IMR-90 (cell line): Measurements from ENCODE around the gene MAPKAP1. TPM values are rescaled to one million over a fixed set of nuclear protein-coding genes. Genes with fewer than 3 reads are reported as not detected.

Source experiments
- ATAC-seq: fragments of 200-7000 bp; cut with Tn5 transposase; 2 replicates; pipeline ENCODE4 v1.9.1; 2020; ENCODE audit warnings: low read depth, mild to moderate bottlenecking, moderate library complexity
- BruUV-seq: library from RNA; stranded (reverse); fragments of 400-500 nt; replicated peaks from 2 replicates; lab custom pipeline; 2021; lab: Mats Ljungman, UMichigan
- CTCF ChIA-PET: fragments of 300-600 bp; formaldehyde crosslinking; extraction: SDS; loops from one replicate; lab custom pipeline; 2021; ENCODE audit warnings: antibody characterized with exemption; lab: Yijun Ruan, JAX
- POLR2A ChIA-PET: fragments of 300-600 bp; sonication (Branson Sonifier 250); formaldehyde crosslinking; loops from one replicate; lab custom pipeline; 2022; ENCODE audit warnings: antibody characterized with exemption; ENCODE audit not compliant: unreplicated experiment; lab: Charles Lee
- DNase-seq: peaks from one replicate; pipeline ENCODE4 v3.0.0; 2013
- H2AFZ ChIP-seq: replicated peaks from 2 replicates; pipeline ENCODE3; 2013; ENCODE audit warnings: low read length, mild to moderate bottlenecking; ENCODE audit not compliant: poor library complexity
- H2AK5ac ChIP-seq: 2 replicates; pipeline ENCODE4 v1.6.1; 2013; ENCODE audit warnings: low read depth, low read length, inconsistent platforms
- H2AK9ac ChIP-seq: replicated peaks from 2 replicates; pipeline ENCODE3; 2013; ENCODE audit warnings: mild to moderate bottlenecking, low read depth, low read length, moderate library complexity; ENCODE audit not compliant: poor library complexity
- H2BK120ac ChIP-seq: 2 replicates; pipeline ENCODE4 v1.6.1; 2013; ENCODE audit warnings: low read depth, low read length, inconsistent platforms
- H2BK15ac ChIP-seq: 3 replicates; pipeline ENCODE4 v1.6.1; 2013; ENCODE audit warnings: low read depth, low read length, inconsistent platforms
- H2BK20ac ChIP-seq: 2 replicates; pipeline ENCODE4 v1.6.1; 2013; ENCODE audit warnings: low read depth, mild to moderate bottlenecking, inconsistent platforms, low read length, moderate library complexity
- H2BK5ac ChIP-seq: 2 replicates; pipeline ENCODE4 v1.6.1; 2013; ENCODE audit warnings: mild to moderate bottlenecking, low read depth, low read length, inconsistent platforms; ENCODE audit not compliant: poor library complexity, severe bottlenecking
- H3K14ac ChIP-seq: replicated peaks from 2 replicates; pipeline ENCODE4 v1.6.1; 2013; ENCODE audit warnings: low read depth, low read length, inconsistent platforms
- H3K18ac ChIP-seq: 2 replicates; pipeline ENCODE4 v1.6.1; 2013; ENCODE audit warnings: low read depth, low read length, control low read depth
- H3K23ac ChIP-seq: 2 replicates; pipeline ENCODE4 v1.6.1; 2013; ENCODE audit warnings: low read depth, low read length, inconsistent platforms
- H3K27ac ChIP-seq: 2 replicates; pipeline ENCODE4 v1.5.1; 2013; ENCODE audit warnings: mild to moderate bottlenecking, control low read depth, low read length; ENCODE audit not compliant: insufficient read depth
- H3K27me3 ChIP-seq: 2 replicates; pipeline ENCODE4 v1.6.1; 2013; ENCODE audit warnings: low read length; ENCODE audit not compliant: control insufficient read depth, insufficient read depth
- H3K36me3 ChIP-seq: 2 replicates; pipeline ENCODE4 v1.6.1; 2013; ENCODE audit warnings: low read length, mixed read lengths; ENCODE audit not compliant: control insufficient read depth, insufficient read depth
- H3K4ac ChIP-seq: 2 replicates; pipeline ENCODE4 v1.6.1; 2013; ENCODE audit warnings: low read depth, low read length, inconsistent platforms
- H3K4me1 ChIP-seq: 2 replicates; pipeline ENCODE4 v1.6.1; 2013; ENCODE audit warnings: low read length, mixed read lengths; ENCODE audit not compliant: control insufficient read depth, insufficient read depth
- H3K4me2 ChIP-seq: 2 replicates; pipeline ENCODE4 v1.6.1; 2013; ENCODE audit warnings: low read depth, mild to moderate bottlenecking, control low read depth, low read length, moderate library complexity
- H3K4me3 ChIP-seq: 2 replicates; pipeline ENCODE4 v1.5.1; 2013; ENCODE audit warnings: low read depth, mild to moderate bottlenecking, control low read depth, low read length, moderate library complexity; ENCODE audit not compliant: insufficient read depth
- H3K56ac ChIP-seq: 2 replicates; pipeline ENCODE4 v1.6.1; 2013; ENCODE audit warnings: low read length, inconsistent platforms; ENCODE audit not compliant: insufficient read depth; ENCODE audit errors: extremely low read depth
- H3K79me1 ChIP-seq, 2 experiments: 2 replicates each; pipeline ENCODE4 v1.6.1; 2013; ENCODE audit warnings: low read length in 2 of 2, inconsistent platforms in 1 of 2, low read depth in 1 of 2
- H3K9ac ChIP-seq: 2 replicates; pipeline ENCODE4 v1.6.1; 2013; ENCODE audit warnings: low read depth, low read length, control low read depth
- H3K9me1 ChIP-seq: 2 replicates; pipeline ENCODE4 v1.6.1; 2013; ENCODE audit warnings: low read length, inconsistent platforms; ENCODE audit not compliant: insufficient read depth
- H3K9me3 ChIP-seq: 2 replicates; pipeline ENCODE4 v1.6.1; 2013; ENCODE audit warnings: low read length; ENCODE audit not compliant: control insufficient read depth, insufficient read depth
- H4K20me1 ChIP-seq: 2 replicates; pipeline ENCODE4 v1.6.1; 2013; ENCODE audit warnings: low read length, inconsistent platforms; ENCODE audit not compliant: insufficient read depth
- H4K5ac ChIP-seq: 2 replicates; pipeline ENCODE4 v1.6.1; 2013; ENCODE audit warnings: mild to moderate bottlenecking, low read depth, low read length, control low read depth
- H4K8ac ChIP-seq, 2 experiments: 2 replicates each; pipeline ENCODE4 v1.6.1; 2013; ENCODE audit warnings: low read depth in 2 of 2, low read length in 2 of 2, control low read depth in 1 of 2, inconsistent platforms in 1 of 2
- H4K91ac ChIP-seq: 2 replicates; pipeline ENCODE4 v1.6.1; 2013; ENCODE audit warnings: low read depth, low read length, inconsistent platforms; ENCODE audit not compliant: insufficient read depth
- BHLHE40 ChIP-seq: fragments of 150-350 bp; IDR thresholded peaks from 2 replicates; pipeline ENCODE4 v1.6.1; 2016; ENCODE audit warnings: mild to moderate bottlenecking, low read depth, low read length
- CEBPB ChIP-seq: IDR thresholded peaks from 2 replicates; pipeline ENCODE4 v1.6.1; 2012; ENCODE audit warnings: low read depth, low read length, improper control_type of control experiment
- CHD1 ChIP-seq: IDR thresholded peaks from 2 replicates; pipeline ENCODE4 v1.6.1; 2012; ENCODE audit warnings: low read depth, low read length, improper control_type of control experiment
- CTCF ChIP-seq: conservative IDR thresholded peaks from 2 replicates; pipeline ENCODE4 v1.5.1; 2012; ENCODE audit warnings: mild to moderate bottlenecking, low read depth, low read length, improper control_type of control experiment
- FOS ChIP-seq: fragments of 150-350 bp; IDR thresholded peaks from 2 replicates; pipeline ENCODE4 v1.6.1; 2016; ENCODE audit warnings: low read depth, low read length
- MAFK ChIP-seq: IDR thresholded peaks from 2 replicates; pipeline ENCODE4 v1.6.1; 2012; ENCODE audit warnings: low read depth, low read length, improper control_type of control experiment
- MAZ ChIP-seq: IDR thresholded peaks from 2 replicates; pipeline ENCODE4 v1.6.1; 2012; ENCODE audit warnings: low read depth, mild to moderate bottlenecking, low read length, improper control_type of control experiment, moderate library complexity, borderline replicate concordance
- MXI1 ChIP-seq: IDR thresholded peaks from 2 replicates; pipeline ENCODE4 v1.6.1; 2012; ENCODE audit warnings: low read depth, mild to moderate bottlenecking, low read length, moderate library complexity, borderline replicate concordance
- NFE2L2 ChIP-seq: fragments of 150-350 bp; IDR thresholded peaks from 2 replicates; pipeline ENCODE4 v1.6.1; 2016; ENCODE audit warnings: low read depth, mild to moderate bottlenecking, low read length
- POLR2A ChIP-seq: IDR thresholded peaks from 2 replicates; pipeline ENCODE4 v1.6.1; 2012; ENCODE audit warnings: mild to moderate bottlenecking, low read depth, low read length
- RAD21 ChIP-seq: IDR thresholded peaks from 2 replicates; pipeline ENCODE4 v1.6.1; 2012; ENCODE audit warnings: low read length, improper control_type of control experiment
- RCOR1 ChIP-seq: IDR thresholded peaks from 2 replicates; pipeline ENCODE4 v1.6.1; 2012; ENCODE audit warnings: mild to moderate bottlenecking, low read length, improper control_type of control experiment; ENCODE audit not compliant: insufficient replicate concordance
- RFX5 ChIP-seq: IDR thresholded peaks from 2 replicates; pipeline ENCODE4 v1.8.0; 2012; ENCODE audit warnings: low read depth, mild to moderate bottlenecking, low read length, moderate library complexity
- SMC3 ChIP-seq: fragments of 150-350 bp; IDR thresholded peaks from 2 replicates; pipeline ENCODE4 v1.6.1; 2016; ENCODE audit warnings: low read depth, mild to moderate bottlenecking, antibody characterized with exemption, low read length, moderate library complexity
- USF2 ChIP-seq: fragments of 150-350 bp; IDR thresholded peaks from 2 replicates; pipeline ENCODE4 v1.6.1; 2017; ENCODE audit warnings: mild to moderate bottlenecking, antibody characterized with exemption, low read length, low read depth
- WGBS, 2 experiments: methylation state at CpG; one replicate each; pipeline versions ENCODE4 v1.1.5 to v1.1.7; 2013; ENCODE audit warnings: missing lambda C conversion rate in 2 of 2; ENCODE audit not compliant: insufficient read length in 1 of 2; ENCODE audit errors: extremely low coverage in 2 of 2; 5-methylcytosine and 5-hydroxymethylcytosine counted together
- dilution Hi-C: fragments of 300-500 bp; cut with HindIII; formaldehyde crosslinking; loops from one replicate; pipeline ENCODE4 v1.14.3; 2018; ENCODE audit warnings: low sequenced_read_pairs; ENCODE audit not compliant: unreplicated experiment
- in situ Hi-C: fragments of 300-500 bp; cut with MboI; formaldehyde crosslinking; loops from 3 replicates; pipeline ENCODE4 v1.14.3; 2019; ENCODE audit warnings: low sequenced_read_pairs, inconsistent platforms, mixed read lengths
- intact Hi-C: fragments of 100-400 bp; cut with micrococcal nuclease; formaldehyde crosslinking; loops from 2 replicates; pipeline ENCODE4 v1.10.0; 2022
- polyA plus RNA-seq, 3 experiments: library from polyadenylated mRNA; depleted of rRNA; stranded (reverse); fragments of >200 nt; gene quantifications; 2 replicates each; pipeline ENCODE4 v1.2.3, GENCODE V29; 2012; ENCODE audit warnings: low replicate concordance in 1 of 3
- total RNA-seq: library from RNA; depleted of rRNA; stranded (reverse); fragments of >200 nt; gene quantifications from 2 replicates; pipeline ENCODE4 v1.2.3, GENCODE V29; 2012
- TF ChIP-seq, protein P1 (sequence below): fragments of 150-350 bp; IDR thresholded peaks from 2 replicates; pipeline ENCODE4 v1.6.1; 2016; ENCODE audit warnings: low read depth, mild to moderate bottlenecking, low read length, moderate library complexity, borderline replicate concordance

Gene MAPKAP1
- total and polyA plus RNA-seq, 2 of the 4 experiments (the other 2 are of a cell fraction), result 87.2 to 158 TPM

GRCh38 chr9:125694478-125694877, 12.5 kb downstream of the MAPKAP1 start:
- H4K5ac ChIP-seq, result no peak overlapping the region
- no peak overlapping the region for H3K4me3 ChIP-seq
- no peak overlapping the region for H3K9ac ChIP-seq
- no peak overlapping the region for H3K56ac ChIP-seq
- in situ Hi-C loops (no loop called here), intact Hi-C loops (no loop called here), dilution Hi-C loops (no loop called here)
- H3K27me3 ChIP-seq, result no peaks in the 10 kb centered on the region
- WGBS, 2 experiments, result no CpG with 5 or more reads among the region's 3 CpGs
- no peak for TF ChIP-seq MXI1
- no peak for TF ChIP-seq RCOR1
- no peak for TF ChIP-seq CHD1
- no peak for TF ChIP-seq SMC3
- no peak for TF ChIP-seq CEBPB
- no peak for TF ChIP-seq NFE2L2
- no peak for TF ChIP-seq USF2
- TF ChIP-seq FOS, result no peak
- TF ChIP-seq, protein P1, sequence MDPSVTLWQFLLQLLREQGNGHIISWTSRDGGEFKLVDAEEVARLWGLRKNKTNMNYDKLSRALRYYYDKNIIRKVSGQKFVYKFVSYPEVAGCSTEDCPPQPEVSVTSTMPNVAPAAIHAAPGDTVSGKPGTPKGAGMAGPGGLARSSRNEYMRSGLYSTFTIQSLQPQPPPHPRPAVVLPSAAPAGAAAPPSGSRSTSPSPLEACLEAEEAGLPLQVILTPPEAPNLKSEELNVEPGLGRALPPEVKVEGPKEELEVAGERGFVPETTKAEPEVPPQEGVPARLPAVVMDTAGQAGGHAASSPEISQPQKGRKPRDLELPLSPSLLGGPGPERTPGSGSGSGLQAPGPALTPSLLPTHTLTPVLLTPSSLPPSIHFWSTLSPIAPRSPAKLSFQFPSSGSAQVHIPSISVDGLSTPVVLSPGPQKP, result no peak
- TF ChIP-seq RAD21, result no peak
- no peak for TF ChIP-seq BHLHE40
- no peak for TF ChIP-seq MAZ
- TF ChIP-seq POLR2A, result no peak
- TF ChIP-seq MAFK, result no peak
- TF ChIP-seq RFX5, result no peak
- TF ChIP-seq CTCF, result no peak
- ChIA-PET CTCF (interaction anchor here (0.9 kb wide), 1 partner anchor 20 kb away, joined by 3 read pairs; no protein-coding TSS in a partner anchor), POLR2A (no interaction called here)
- H2AK9ac ChIP-seq, result no peak overlapping the region
- H4K91ac ChIP-seq, result no peak overlapping the region
- BruUV-seq, result no TSS peak
- DNase-seq, result peak; percentile 12
- H2BK5ac ChIP-seq, result no peak overlapping the region
- H3K23ac ChIP-seq, result no peak overlapping the region
- H2BK15ac ChIP-seq, result no peak overlapping the region
- peaks cover 21% of the 10 kb centered on the region for H4K20me1 ChIP-seq
- no peak overlapping the region for H3K18ac ChIP-seq
- H2AK5ac ChIP-seq, result no peak overlapping the region
- no peak overlapping the region for H2BK20ac ChIP-seq
- H3K79me1 ChIP-seq, result peaks cover 21 to 54% of the 10 kb centered on the region in 2 experiments
- H3K27ac ChIP-seq, result no peak overlapping the region
- H3K4me2 ChIP-seq, result no peak overlapping the region
- no peaks in the 10 kb centered on the region for H3K36me3 ChIP-seq
- no peaks in the 10 kb centered on the region for H3K9me3 ChIP-seq
- peaks cover 3% of the 10 kb centered on the region; the same call in 1 of the 2 replicates for H3K4me1 ChIP-seq
- no peak overlapping the region for H3K14ac ChIP-seq
- no peak overlapping the region for H3K4ac ChIP-seq
- H3K9me1 ChIP-seq, result no peaks in the 10 kb centered on the region; the same call in none of the 2 replicates
- ATAC-seq, result no peak; the same call in 1 of the 2 replicates
- no peak overlapping the region for H4K8ac ChIP-seq
- H2BK120ac ChIP-seq, result no peak overlapping the region
- H2AFZ ChIP-seq, result no peak overlapping the region
